Measurements from ENCODE around the gene CFAP53.

The CFAP53 gene

DNA sequence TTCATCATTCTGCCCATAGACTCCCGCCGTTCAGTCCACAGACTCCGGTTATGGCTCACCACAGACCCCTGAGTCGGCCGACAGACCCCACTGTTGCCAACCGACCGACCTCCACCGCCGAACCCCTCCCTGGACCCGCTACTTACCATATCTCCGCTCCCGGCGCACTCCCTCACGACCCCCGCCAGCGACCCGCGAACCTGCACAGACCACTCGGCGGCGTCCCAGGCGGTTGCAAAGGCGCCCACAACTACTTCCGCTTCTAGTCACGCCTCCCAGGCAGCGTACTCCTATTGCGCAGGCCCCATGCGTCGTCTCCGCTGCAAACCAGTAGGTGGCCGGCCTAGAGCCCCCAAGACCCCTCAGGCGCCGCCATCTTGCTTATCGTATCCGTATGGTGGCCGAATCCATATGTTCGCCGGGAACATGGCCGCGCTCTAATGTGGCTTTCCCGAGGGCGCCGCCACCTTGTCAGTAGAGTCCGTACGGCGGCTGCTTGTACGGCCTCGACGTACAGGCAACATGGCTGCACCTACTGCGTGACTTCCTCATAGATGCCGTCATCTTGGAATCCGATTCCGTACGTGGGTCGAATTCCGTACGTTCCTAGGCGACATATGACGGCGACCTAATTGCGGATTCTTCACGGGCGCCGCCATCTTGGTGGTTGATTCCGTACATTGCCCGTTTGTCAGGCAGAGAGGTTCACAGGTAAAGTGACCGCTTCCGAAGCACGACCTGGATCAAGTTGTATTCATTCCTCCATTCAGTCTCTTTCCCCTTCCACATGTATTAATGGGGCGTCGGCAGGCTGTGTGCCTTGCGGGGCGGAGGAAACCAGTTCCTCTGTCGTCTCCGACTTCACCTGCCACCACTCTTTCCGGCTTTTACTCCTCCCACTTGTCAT, 21.4 kb upstream of the CFAP53 start, which contains the start of gene CXXC1:
TSS of gene CXXC1 (minus strand) at position 252 of the 907 bp plus-strand sequence. CDS start at position 149, 103 bp downstream.
- peak; percentile 99 for DNase-seq

DNA sequence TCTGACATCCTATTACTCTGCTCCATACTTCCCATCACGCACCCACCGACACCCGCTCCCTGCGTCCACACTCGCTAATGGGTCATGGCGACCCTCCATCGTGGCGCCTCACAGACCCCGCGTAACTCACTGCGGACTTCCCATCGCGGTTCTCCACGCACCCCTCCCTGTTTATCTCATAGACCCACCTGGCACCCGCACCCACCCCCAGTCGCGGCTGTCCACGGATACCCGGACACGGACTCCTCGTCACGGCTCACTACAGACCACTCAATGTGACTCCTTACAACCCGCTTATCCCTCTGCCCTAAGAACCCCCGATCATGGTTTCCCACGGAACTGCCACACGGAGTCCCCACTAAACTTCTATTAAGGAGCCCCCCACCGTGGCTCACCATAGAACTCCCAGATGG, 20.7 kb upstream of the CFAP53 start:
- no peak for DNase-seq

DNA sequence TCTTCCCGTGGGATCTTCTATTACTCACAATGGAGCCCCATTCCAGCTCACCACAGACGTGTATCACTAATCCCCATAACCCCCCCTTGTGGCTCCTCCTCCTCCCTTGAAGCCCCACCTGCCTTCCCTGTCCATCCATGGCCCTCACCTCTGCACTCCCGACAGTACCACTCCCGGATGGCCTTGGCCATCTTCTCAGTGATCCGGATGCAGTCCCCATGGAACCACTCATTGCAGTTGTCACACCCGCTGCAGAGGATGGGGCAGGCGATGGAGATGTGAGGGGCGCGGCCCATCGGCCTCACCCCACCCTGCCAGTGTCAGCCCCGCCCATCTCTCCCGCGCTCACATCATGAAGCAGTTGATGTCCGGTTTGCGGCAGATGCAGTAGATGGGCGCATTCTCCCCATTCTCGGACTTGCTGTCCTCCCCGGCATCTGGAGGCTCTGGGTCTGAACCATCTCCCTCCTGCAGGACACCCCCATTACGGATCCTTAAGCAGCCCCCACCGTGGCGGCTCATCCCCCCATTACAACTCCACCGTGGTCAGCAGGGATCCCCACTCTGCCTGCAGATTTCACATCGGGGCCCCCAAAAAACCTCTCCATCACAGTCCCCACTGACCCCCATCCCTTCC, 20.2 kb upstream of the CFAP53 start:
- no peak for DNase-seq

DNA sequence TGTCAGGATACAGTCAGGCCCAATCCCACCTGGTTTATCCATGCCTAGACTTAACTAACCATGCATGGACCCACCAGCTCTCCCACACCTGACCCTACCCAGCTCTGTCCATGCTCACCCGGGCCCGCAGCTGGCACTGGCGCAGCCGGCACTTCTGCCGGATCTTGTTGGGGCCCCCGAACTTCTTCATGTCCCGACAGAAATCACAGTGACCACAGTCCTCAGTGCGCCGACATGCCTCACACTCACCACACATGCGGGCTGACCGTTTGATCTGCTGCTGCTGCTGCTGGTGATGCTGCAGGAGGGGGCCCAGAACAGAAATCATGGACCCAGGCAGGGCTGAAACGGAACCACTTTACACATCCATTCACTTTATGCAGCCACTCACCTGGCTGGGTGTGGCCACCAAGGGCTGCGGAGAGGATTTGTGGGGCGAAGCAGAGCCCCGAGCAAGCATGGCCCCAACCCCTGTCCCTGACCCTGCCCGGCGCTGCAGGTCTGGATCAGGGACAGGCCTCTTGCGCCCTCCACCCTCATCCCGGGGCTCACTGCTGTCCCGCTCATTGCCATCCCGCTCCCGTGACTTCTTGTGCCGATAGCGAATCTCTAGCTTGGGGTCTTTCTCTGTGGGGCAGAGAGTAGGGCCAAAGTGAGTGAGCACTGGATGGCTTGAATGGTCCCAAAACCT, 19.5 kb upstream of the CFAP53 start:
- no peak for DNase-seq

DNA sequence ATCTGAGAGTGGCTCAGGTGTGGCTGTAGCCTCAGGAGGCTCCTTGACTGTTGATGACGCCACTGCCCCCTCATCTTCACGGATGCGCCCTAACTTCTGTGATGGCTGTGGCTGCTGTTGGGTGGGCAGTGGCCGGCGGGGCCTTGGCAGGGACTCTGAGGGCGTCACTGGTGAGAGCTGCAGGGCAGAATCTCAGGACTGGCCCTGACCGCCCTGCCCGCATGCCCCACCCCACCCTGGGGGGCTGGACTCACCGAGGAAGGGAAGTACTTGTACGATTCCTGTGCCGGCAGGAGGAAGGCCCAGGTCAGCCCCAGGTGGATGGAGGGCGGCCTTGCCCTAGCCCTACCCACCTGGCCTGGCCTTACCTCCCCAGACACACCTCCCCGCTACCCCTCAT, 18.8 kb upstream of the CFAP53 start:
- DNase-seq = no peak

DNA sequence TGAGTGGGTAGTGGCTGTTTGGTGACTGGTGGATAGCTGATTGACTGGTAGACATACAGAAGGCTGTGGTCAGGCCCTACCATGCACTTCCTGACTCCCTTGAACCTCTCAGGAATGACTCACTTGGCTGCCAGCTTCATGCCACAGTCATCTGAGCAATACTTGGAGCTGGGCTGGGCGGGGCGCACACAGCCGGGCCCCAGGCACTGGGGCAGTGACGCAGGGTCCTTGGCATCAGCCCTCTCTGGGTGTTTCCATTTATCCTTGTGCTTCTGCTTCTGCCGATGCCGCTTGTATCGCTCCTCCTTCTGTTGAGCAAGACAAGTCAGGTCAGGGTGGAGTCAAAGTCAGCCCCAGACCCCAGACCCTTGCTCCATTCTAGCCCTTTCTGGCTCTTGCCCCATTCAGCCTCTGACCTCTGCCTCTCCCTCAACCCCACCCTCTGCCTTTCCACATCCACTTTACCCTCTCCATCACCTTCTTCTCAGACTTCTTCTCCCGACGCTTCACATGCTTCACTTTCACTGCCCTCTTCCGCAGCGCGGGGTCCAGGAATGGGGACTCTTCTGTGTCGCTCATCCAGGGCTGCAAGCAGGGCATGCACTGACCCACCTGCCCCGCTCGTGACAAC, 18.1 kb upstream of the CFAP53 start:
- no peak for DNase-seq

DNA sequence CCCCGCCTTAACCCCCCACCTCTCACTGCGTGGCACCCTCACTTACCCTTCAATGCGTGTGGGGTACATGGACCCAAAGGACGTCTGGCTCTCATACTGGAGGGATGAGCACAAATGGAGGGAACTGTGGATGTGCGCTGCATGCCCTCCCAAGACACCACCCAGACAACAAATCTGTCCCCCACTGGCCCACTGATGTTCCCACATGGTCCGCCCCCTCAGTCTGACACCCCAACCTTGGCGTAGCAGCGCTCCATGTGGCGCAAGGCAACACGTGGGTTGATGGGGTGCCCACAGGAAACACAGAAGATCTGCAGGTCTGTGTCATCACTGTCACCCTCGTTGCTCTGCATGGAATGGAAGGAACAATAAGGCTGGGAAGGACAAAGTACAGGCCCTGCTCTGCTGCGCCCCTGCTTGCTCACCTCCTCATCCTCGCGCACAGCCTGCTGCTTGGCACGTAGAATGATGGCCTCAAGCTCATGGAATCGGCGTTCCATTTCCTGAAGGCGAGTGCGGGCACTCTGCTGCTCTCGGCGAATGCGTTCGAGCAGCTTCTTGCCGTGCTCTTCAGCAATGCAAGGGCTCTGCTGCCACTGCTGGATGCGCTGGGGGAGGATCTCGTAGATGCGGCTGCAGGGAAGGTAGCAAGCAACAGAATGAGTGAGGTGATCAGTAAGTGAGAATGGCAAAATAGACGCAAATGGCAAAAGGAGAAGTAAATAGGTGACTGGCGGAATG, 17.3 kb upstream of the CFAP53 start:
- DNase-seq = no peak

DNA sequence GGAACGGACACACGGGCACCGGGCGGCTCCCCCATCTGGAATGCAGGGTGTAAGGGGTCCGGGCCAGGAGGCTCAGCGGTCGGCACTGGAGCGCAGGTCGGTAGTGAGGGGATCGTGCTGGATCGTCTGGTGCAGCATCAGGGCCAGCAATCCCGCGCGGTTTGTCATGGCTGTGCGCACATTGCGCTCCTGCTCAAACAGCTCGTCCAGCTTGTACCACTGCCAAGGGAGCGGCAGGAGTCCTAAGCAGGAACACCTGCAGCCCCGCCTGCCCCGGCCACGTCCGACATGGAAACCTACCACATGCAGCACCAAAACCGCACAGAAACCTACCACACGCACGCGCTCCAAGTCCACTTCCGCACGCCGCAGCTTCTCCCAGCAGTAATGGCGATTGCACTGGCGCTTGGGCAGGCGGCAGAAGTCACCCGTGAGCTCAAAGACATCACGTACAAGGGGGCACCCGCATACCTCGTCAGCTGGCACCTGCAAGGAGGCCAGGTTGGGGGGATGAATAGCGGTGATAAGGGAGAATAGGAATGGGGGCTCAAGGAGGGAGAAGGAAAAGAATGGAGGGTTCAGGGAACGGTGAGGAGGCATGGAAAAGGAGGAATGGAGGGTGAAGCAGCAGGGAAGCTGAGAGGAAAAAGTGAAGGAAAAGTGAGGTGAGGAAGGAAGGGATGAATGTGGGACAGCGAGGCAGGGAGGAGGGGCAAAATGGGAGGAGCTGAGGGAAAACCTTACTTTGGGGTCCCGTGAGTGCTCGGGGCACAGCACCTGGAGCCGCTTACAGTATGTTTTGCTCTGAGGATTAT, 16.4 kb upstream of the CFAP53 start:
- no peak for DNase-seq

DNA sequence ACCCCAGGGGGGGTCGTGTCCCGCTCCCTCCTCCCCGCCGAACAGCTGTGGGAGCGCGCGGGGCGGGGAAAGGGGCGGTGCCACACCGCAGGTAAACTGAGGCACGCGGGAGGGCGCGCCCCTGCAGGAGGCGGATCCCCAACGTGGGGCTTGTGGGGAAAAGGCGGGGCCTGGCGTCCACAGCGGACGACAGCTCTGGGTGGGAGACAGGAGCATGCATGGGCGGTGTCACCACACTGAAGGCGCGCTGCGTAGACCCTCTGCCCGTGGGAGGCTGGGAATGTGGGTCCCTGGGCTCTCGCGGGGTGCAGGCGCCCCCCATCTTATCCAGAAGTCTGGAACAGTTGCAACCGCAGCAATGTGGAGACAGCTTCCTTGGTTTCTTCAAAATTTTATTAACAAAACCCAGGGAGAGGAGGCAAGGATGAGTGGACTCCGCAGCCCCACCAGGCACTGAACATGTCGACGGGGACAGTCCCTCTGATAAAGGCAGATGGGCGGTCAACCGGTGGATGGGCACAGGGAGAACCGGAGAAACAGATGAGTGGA, 15.8 kb upstream of the CFAP53 start:
- DNase-seq = no peak

DNA sequence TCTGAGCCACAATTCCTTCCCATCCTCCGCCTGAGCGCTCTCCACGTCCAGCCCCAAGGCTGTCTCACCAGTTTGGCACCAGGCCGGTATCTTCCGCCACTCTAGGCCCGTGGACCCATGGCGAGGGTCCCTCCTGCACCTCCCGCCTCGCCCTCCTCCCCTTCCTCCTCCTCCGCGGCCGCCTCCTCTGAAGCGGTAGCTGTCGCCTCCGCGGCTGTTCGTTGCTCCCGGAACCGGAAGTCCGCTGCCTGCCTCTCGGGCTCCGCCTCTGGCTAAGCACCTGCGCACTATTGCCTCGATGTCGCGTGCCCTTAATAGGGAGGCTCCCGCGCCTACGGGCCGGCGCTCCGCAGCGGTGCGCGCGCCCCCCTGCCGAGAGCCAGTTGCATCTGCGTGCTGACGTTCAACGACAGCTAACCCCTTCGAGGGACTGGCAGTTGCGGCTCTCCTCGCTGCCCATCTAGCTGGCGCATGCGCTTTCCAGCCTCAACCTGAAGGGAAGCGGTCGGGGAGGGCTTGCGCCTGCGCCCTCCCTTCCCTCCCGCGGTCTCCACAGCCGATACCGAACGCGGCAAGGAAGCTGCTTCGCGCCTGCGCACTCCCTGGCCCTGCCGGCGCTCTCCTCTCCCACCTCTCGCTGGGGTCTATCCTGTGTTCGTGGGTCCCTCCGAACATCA, 15.1 kb upstream of the CFAP53 start, which contains the start of gene MBD1:
TSS of gene MBD1 (minus strand) at position 229 of the 677 bp plus-strand sequence. CDS start 1,531 bp downstream, outside the sequence.
- peak; percentile 97 for DNase-seq

DNA sequence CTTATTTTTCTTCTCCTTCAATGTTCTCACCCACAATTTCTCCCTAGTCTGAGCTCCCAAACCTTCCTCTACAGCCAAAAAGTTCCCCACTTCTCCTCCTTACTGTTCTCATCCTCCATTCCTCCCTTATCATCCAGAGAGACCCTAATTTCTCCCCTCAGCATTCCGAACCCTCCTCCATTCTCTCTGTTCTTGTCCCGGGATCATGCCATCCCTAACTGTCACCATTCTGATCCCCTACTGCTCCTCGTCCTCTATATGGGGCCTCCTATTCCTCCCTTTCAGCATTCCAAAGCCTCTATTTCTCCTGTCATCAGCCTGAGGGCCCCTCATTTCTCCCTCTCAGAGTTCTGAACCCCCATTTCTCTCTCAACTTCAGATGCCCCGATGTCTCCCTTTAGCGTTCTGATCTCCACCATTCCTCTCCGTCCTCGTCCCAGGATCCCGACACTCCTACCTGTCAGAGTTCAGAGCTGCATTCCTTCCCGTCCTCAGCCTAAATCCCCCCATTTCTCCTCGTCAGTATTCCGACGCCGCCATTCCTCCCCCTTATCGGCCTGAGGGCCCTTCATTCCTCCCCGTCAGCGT, 14.5 kb upstream of the CFAP53 start:
- DNase-seq = no peak

DNA sequence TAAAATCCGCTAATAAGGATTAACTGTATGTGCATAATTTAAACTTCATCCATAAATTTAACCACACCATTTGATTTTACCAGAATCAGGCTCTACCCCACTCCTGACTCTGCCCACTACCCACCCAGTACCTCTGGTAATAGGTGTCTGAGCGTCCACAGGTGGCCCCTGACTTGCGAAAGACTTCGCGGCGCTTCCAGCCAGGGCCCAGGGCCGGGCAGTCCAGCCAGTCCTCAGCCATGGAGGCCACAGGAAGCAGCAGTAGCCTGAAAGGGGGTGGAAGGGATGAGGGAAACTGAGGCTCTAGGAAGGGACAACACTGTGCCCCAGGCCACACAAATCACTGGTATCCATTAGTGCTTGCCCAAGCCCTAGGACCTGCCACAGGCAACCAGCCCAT, 13.5 kb upstream of the CFAP53 start:
- no peak for DNase-seq

DNA sequence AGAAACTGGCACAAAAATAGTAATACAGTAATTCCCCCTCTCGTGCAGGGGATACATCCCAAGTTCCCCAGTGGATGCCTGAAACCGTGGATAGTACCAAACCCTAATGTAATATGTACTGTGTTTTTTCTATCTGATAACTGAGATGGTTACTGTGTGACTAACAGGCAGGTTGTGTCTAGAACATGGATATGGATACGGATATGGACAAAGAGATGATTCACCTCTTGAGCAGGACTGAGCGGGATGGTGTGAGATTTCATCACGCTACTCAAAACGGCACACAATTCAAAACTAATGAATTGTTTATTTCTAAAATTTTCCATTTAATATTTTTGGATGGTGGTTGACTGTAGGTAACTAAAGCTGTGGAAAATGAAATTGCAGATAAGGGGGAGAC, 11.6 kb upstream of the CFAP53 start:
- no peak for DNase-seq

DNA sequence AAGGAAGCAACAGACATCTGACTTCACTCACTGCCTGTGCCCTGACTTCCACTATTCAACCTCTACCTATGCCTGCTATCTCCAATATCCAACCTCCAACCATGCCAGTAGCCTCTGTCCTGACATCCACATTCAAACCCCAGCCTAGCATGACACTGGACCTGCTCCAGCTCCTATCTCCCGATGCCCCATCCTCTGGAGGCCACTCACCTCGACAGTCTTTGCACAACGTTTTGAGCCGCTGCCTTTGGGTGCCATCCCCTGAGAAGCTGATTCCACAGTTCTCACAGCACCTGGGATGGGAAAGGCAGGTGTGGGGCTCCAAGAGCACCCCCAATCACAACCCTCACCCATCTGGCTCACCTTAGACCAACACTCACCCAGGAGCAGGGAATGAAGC, 10.2 kb upstream of the CFAP53 start:
- DNase-seq = no peak

DNA sequence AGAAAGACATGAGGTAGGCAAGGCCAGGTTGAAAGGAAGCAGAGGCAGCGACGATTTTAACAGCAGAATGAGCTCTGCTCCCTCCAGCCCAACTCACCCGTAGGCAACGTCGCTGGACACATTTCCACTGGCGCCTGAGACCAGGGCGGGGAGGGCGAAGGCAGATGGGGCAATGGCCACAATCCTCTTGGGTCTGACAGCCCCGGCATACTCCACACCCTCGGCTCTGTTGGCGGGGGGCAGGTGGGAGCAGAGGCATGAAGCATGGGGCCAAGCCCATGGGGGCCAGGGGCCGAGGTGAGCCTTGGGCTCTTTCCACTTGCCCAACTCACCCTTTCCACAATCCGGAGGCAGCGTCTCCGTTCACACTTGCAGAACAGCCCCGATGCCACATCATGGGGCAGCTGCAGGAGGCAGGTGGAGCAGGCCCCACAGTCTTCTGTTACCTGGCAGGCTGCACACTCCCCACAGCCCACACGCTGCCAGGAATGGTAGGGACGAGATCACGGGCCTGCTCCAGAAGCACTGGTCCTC, 9.3 kb upstream of the CFAP53 start:
- DNase-seq = no peak

DNA sequence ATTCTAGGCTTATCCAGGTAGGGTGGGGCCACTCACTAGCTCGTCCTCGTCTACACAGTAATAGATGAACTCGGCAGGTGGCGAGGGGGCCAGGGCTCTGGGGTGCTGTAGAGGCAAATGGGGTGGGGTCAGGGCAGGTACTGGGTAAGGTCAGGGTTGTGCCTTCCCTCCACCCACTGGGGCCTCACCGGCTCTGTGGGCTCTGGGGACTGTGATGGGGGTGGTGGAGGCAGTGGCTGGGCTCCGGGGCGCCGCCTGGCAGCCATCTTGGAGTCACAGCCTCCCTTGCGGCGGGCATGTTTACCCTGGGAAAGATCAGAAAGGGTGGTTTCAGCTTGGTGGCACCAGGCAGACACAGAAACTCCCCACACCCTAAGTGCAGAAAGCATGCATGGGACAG, 8.6 kb upstream of the CFAP53 start:
- DNase-seq = no peak

DNA sequence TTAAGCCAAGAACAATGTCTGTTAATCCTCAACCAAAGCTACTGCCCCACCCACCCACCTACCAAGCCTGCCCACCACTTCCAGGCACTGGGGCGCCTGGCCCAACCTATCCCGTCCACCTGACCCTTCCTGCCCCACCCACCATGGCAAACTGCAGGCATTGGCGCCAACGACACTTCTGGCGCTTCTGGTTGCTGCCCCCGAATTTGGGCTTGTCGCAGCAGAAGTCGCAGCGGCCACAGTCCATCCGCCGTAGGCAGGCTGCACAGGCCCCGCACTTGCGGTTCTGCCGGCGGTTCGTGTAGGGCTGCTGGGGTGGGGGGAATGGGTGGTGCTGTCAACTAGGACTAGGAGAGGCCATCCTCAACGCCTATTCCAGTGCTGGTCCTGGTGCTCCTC, 7.7 kb upstream of the CFAP53 start:
- no peak for DNase-seq

DNA sequence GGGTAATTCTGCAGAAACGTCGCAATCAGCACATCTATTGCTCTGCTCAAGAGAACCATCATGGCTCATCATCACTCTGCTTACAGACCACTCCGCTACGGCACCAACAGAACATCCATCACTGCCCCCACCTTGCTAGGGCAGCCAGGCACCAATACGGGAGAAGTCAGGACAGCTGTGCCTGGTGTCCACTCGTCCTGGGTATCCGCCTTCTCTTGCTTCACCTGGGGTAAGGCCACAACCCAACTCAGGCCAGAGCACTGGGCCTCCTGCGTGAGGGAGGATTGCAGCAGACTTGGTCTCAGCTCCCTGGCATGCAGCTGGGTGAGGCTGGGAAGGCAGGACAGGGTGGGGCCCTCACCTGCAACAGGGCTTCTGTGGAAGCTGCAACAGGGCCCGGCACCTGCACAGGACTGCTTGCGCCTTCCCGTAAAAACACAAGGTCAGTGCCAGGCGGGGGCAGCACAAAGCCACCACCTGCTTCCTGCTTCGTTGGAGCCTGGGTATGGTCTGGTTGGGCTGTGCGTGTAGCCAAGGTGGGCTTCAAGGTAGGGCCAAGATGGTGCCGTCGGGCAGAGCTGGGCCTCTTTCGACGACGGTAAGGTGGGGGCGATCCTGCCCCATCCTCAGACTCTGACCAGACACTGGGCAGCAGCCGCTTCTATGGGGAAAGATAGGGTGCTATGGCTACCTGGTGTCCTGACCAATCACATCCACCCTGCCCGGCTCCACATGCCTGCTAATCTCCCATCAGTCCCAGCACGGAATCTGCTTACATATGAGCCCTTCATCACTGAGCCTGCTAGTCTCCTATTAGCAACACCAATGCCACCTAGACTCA, 7.1 kb upstream of the CFAP53 start:
- no peak for DNase-seq

DNA sequence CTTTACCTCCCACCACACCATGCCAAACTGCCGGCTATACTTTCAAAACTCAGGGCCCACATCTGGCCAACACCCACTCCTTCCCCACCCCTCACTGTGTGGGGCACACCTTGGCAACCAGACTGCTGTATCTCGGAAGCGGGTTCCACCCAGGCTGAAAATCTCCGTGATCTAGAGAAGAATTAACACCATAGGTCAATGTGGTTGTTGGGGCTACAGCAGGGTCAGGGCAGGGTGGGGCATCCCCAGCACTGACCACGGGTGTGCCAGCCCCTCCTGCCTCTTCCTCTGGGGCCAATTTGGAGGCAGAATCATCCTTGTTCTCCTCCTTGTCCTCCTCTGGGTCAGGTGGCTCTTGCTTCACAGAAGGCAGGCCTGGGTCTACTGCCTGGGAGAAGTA, 6.3 kb upstream of the CFAP53 start:
- DNase-seq = no peak

Data from DMS79 (cell line).